Thyroid gland (tissue), 4 donors: ENCODE results near the gene MAP3K19. TPM values are rescaled to one million over a fixed set of nuclear protein-coding genes. Genes with fewer than 3 reads are reported as not detected.
"Not testable (repeated sequence)": the region's sequence is repeated elsewhere in the genome, so short reads cannot be mapped to it uniquely, and the experiment has no call there.

Experiments used
- DNase-seq, 2 donors: peaks; one replicate each; pipeline ENCODE4 v3.0.0-alpha.2; 2019
- H3K27ac ChIP-seq, 3 donors: fragments of 200-600 bp; sonication (generic); 1 replicate in 2 of 3; 2 replicates in 1 of 3; pipeline ENCODE4 v1.5.1; 2016 to 2019; ENCODE audit warnings: mild to moderate bottlenecking in 1 of 3, moderate library complexity in 1 of 3
- H3K27me3 ChIP-seq: fragments of 200-600 bp; sonication (generic); one replicate; pipeline ENCODE4 v1.5.1; 2019
- H3K36me3 ChIP-seq, 2 donors: fragments of 200-600 bp; sonication (generic); one replicate each; pipeline ENCODE4 v1.5.1; 2016 to 2019
- H3K4me1 ChIP-seq, 2 donors: fragments of 200-600 bp; sonication (generic); one replicate each; pipeline ENCODE4 v1.5.1; 2017 to 2019
- H3K4me3 ChIP-seq, 3 donors: fragments of 200-600 bp; sonication (generic); replicated peaks in 1 of 3; 1 replicate in 2 of 3; 2 replicates in 1 of 3; pipeline ENCODE4 v1.5.1; 2016; ENCODE audit warnings: mild to moderate bottlenecking in 1 of 3
- H3K9me3 ChIP-seq: fragments of 200-600 bp; sonication (generic); one replicate; pipeline ENCODE4 v1.5.1; 2017
- POLR2A ChIP-seq, 2 donors: fragments of 450-650 bp; IDR thresholded peaks; one replicate each; pipeline ENCODE4 v1.6.1; 2017; ENCODE audit warnings: antibody characterized with exemption in 2 of 2, mild to moderate bottlenecking in 2 of 2, moderate library complexity in 1 of 2
- WGBS, 2 donors: methylation state at CpG; one replicate each; pipeline ENCODE4 v1.1.5; 2017; 5-methylcytosine and 5-hydroxymethylcytosine counted together
- intact Hi-C: fragments of 100-400 bp; cut with DNase I; formaldehyde crosslinking; loops from one replicate; pipeline ENCODE4 v1.15.1; 2023
- total RNA-seq, 4 donors: library from RNA; depleted of rRNA; stranded (reverse); fragments of >200 nt; gene quantifications; one replicate each; pipeline ENCODE4 v1.2.3, GENCODE V29; 2016
- TF ChIP-seq, protein P1 (sequence below), 6 experiments: fragments of 200-600 bp in 3 of 6; fragments of 450-650 bp in 3 of 6; sonication (generic) in 3 of 6; IDR thresholded peaks; one replicate each; pipeline ENCODE4 v1.5.1; 2016 to 2019; ENCODE audit warnings: antibody characterized with exemption in 6 of 6, mild to moderate bottlenecking in 2 of 6, inconsistent platforms in 1 of 6, moderate library complexity in 1 of 6

The MAP3K19 gene
- total RNA-seq, 4 donors from 2014 or later: 0.15 TPM; not detected in 3

DNA sequence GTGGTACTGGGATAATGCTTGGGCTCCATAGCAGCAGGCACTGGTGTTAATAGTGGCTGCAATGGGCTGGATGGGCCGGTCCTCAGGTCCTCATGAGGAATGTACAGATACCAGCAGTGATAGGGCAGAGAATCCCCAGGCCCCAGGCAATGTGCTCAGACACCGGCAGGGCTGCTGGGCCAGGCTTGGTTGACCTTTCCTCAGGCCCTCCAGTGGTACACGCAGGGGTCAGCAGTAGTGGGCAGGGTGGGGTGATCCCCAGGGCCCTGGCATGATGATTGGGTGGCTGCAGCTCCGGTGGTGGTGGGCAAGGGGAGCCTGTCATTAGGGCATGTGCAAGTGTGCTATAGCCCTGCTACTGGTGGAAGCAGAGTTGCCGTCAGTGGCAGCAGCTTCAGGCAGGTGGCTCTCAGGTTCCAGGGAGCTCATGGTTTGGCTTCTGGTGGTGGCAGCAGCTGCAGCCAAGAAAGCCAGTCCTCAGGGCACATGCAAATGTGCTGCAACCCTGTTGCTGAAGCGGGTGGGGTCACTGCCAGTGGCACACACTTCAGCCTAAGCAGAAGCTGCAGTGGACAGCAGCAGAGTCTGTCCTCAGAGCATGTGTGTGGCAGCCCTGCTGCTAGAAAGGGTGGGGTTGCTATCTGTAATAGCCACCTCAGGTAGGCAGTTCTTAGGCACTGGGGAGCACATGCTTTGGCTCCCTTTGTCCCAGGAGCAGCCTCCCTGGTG is 71.8 kb downstream of the MAP3K19 start:
- H3K27ac ChIP-seq: no peak overlapping the region
- no peaks in the 10 kb centered on the region for H3K36me3 ChIP-seq
- H3K27me3 ChIP-seq: no peaks in the 10 kb centered on the region
- no peaks in the 10 kb centered on the region for H3K4me1 ChIP-seq
- 83 to 89% methylated on average over 6 of the region's 6 CpGs for WGBS, 2 donors
- no peak overlapping the region for H3K4me3 ChIP-seq
- DNase-seq: no peak
- TF ChIP-seq POLR2A (IDR thresholded peaks at IDR 0.05): no peak
- TF ChIP-seq, protein P1, sequence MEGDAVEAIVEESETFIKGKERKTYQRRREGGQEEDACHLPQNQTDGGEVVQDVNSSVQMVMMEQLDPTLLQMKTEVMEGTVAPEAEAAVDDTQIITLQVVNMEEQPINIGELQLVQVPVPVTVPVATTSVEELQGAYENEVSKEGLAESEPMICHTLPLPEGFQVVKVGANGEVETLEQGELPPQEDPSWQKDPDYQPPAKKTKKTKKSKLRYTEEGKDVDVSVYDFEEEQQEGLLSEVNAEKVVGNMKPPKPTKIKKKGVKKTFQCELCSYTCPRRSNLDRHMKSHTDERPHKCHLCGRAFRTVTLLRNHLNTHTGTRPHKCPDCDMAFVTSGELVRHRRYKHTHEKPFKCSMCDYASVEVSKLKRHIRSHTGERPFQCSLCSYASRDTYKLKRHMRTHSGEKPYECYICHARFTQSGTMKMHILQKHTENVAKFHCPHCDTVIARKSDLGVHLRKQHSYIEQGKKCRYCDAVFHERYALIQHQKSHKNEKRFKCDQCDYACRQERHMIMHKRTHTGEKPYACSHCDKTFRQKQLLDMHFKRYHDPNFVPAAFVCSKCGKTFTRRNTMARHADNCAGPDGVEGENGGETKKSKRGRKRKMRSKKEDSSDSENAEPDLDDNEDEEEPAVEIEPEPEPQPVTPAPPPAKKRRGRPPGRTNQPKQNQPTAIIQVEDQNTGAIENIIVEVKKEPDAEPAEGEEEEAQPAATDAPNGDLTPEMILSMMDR (IDR thresholded peaks at IDR 0.05): no peak
- intact Hi-C loops: no loop called here
- no peaks in the 10 kb centered on the region for H3K9me3 ChIP-seq

DNA sequence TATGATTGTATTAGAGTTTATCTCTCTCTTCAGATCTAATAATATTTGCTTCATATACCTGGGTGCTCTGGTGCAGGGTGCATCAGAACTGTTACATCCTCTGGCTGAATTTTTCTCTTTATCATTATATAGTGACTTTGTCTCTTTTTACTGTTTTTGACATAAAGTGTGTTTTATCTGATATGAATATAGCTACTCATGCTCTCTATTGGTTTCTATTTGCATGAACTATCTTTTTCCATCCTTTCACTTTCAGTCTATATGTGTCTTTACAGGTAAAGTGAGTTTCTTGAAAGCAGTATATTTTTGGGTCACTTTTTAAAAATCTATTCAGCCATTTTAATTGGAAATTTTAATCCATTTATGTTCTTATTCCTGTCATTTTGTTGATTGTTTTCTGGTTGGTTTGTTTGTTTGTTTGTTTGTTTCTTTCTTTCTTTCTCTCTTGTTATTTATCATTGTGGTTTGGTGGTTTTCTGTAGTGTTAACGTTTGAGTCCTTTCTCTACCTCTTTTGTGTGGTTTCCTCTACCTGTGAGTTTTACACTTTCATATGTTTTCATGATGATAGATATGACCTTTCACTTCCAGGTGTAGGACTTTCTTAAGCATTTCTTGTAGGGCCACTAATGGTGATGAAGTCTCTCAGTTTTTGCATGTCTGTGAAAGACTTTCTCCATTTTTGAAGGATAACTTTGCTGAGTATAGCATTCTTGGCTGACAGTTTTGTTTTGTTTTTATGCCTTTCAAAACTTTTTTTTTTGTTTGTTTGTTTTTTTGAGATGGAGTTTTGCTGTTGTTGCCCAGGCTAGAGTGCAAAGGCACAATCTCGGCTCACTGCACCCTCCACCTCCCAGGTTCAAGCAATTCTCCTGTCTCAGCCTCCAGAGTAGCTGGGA is 73.8 kb downstream of the MAP3K19 start:
- no peaks in the 10 kb centered on the region for H3K36me3 ChIP-seq
- no peak overlapping the region for H3K4me3 ChIP-seq
- H3K4me1 ChIP-seq: no peaks in the 10 kb centered on the region
- no peak for TF ChIP-seq POLR2A (IDR thresholded peaks at IDR 0.05)
- TF ChIP-seq, protein P1 (IDR thresholded peaks at IDR 0.05): no peak
- intact Hi-C loops: no loop called here
- H3K27me3 ChIP-seq: no peaks in the 10 kb centered on the region
- WGBS, 2 donors: 86% methylated on average over 2 of the region's 2 CpGs
- no peak overlapping the region for H3K27ac ChIP-seq
- no peaks in the 10 kb centered on the region for H3K9me3 ChIP-seq
- no peak for DNase-seq

DNA sequence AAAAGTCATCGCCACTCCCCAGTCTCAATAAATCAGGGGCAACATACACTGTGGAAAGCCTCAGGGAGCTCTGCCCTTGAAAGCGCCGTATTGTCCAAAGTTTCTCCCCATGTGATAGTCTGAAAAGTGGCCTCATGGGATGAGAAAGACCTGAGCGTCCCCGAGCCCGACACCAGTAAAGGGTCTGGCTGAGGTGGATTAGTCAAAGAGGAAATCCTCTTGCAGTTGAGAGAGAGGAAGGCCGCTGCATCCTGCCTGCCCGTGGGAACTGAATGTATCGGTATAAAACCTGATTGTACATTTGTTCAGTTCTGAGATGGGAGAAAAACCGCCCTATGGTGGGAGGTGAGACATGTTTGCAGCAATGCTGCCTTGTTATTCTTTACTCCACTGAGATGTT is 80.1 kb downstream of the MAP3K19 start:
- DNase-seq, H3K27ac ChIP-seq, H3K9me3 ChIP-seq, H3K36me3 ChIP-seq, H3K4me3 ChIP-seq, H3K4me1 ChIP-seq, H3K27me3 ChIP-seq, intact Hi-C loops: not testable (repeated sequence)
- WGBS, 2 donors: 74% methylated on average over 10 of the region's 10 CpGs

DNA sequence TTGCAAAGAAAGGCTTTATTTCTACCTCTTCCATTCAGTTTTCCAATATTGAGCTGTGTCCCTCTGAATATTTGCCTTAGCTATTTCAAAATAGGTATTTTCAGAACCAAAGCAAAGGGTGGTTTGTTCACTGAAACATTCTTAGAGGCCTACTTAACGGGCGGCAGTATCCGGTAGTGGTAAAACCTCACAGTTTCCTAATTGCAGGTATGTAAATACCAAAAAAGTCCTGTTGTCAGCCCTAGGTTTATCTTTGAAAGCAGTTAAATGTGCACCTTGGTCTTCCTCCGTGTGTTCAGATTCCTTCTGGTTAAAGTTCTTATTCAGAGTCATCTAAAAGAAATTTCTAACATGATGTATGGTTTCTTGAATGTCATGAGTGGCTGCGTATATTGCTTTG is 89.8 kb downstream of the MAP3K19 start:
- intact Hi-C loops: no loop called here
- no peak for DNase-seq
- TF ChIP-seq, protein P1 (IDR thresholded peaks at IDR 0.05): no peak
- TF ChIP-seq POLR2A (IDR thresholded peaks at IDR 0.05): no peak
- 93 to 96% methylated on average over 5 of the region's 5 CpGs for WGBS, 2 donors
- Histone ChIP-seq H3K27me3 (no peaks in the 10 kb centered on the region), H3K4me3 (no peak overlapping the region), H3K27ac (no peak overlapping the region), H3K9me3 (no peaks in the 10 kb centered on the region), H3K4me1 (no peaks in the 10 kb centered on the region), H3K36me3 (peaks cover 21 to 25% of the 10 kb centered on the region in 2 donors)

DNA sequence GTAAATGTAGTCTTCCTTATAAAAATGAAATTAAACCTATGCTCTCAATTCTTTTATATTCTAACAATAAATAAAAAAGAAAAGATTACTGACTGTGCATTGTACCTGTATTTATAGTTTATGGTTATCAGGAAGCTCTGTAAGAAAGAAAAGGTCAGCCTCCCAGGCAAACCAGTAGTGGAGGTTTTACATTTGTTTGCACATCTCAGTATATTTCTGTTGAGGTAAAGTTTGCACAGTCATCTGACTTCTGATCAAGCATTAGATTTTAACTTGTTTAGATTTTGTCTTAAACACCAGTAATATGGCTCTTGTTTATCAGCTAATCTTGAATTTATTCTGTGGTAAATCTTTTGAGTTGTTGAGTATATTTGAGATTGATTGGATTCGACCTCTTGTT is 91.5 kb downstream of the MAP3K19 start:
- no peak for DNase-seq
- Histone ChIP-seq H3K4me3 (no peak overlapping the region), H3K36me3 (peaks cover 21 to 26% of the 10 kb centered on the region in 2 donors), H3K27me3 (no peaks in the 10 kb centered on the region), H3K4me1 (no peaks in the 10 kb centered on the region), H3K9me3 (no peaks in the 10 kb centered on the region), H3K27ac (no peak overlapping the region)
- WGBS, 2 donors: 40 to 95% methylated on average over 1 of the region's 1 CpG
- intact Hi-C loops: no loop called here
- TF ChIP-seq, protein P1 (IDR thresholded peaks at IDR 0.05): no peak
- no peak for TF ChIP-seq POLR2A (IDR thresholded peaks at IDR 0.05)
